GM23338 (cell line): ENCODE measurements around the gene GAPDHS.

ENCODE experiments used
- CTCF ChIP-seq, 2 experiments: fragments of 200-600 bp in 1 of 2; sonication (generic) in 1 of 2; conservative IDR thresholded peaks; 2 replicates each; pipeline versions ENCODE4 v1.5.1 to v1.6.1; 2016 to 2017; ENCODE audit warnings: antibody characterized with exemption in 2 of 2, low read depth in 2 of 2, mild to moderate bottlenecking in 2 of 2, moderate library complexity in 1 of 2
- JUNB ChIP-seq: IDR thresholded peaks from one replicate; pipeline ENCODE4 v1.6.1; 2016; ENCODE audit warnings: antibody characterized with exemption; ENCODE audit not compliant: unreplicated experiment

GRCh38 chr19:35501684-35502083 lies 31.6 kb upstream of the GAPDHS start:
- TF ChIP-seq CTCF (conservative IDR thresholded peaks at IDR 0.05; ENCODE audit: low read depth in 2 of 2) (no peak), JUNB (no peak)
